OCI-LY7 (cell line): ENCODE results near the gene SMAD1. TPM values are rescaled to one million over a fixed set of nuclear protein-coding genes. Genes with fewer than 3 reads are reported as not detected.
A peak's percentile ranks its signal among the peaks of the same experiment; 100 is the strongest.

ENCODE experiments used
- BruUV-seq: library from RNA; stranded (reverse); fragments of 400-500 nt; replicated peaks from 2 replicates; lab custom pipeline; 2021; lab: Mats Ljungman, UMichigan
- CTCF ChIA-PET: fragments of 300-600 bp; sonication (Branson Sonifier 250); formaldehyde crosslinking; loops from one replicate; lab custom pipeline; 2022; ENCODE audit warnings: antibody characterized with exemption; ENCODE audit not compliant: unreplicated experiment; lab: Charles Lee
- POLR2A ChIA-PET: fragments of 300-600 bp; sonication (Branson Sonifier 250); formaldehyde crosslinking; loops from one replicate; lab custom pipeline; 2022; ENCODE audit warnings: antibody characterized with exemption; lab: Charles Lee
- DNase-seq: peaks from one replicate; pipeline ENCODE4 v3.0.0-alpha.2; 2015; ENCODE audit warnings: low spot score
- H2AFZ ChIP-seq: fragments of 200-600 bp; sonication (generic), shearing (Covaris generic); 2 replicates; pipeline ENCODE4 v1.6.1; 2014; ENCODE audit warnings: mild to moderate bottlenecking, antibody characterized with exemption, low read length, moderate library complexity
- H3K27ac ChIP-seq: fragments of 200-600 bp; sonication (generic); 2 replicates; pipeline ENCODE4 v1.5.1; 2014; ENCODE audit warnings: mixed run types, low read depth, mild to moderate bottlenecking, moderate library complexity, low read length, inconsistent platforms; ENCODE audit not compliant: poor library complexity, severe bottlenecking
- H3K36me3 ChIP-seq: fragments of 200-600 bp; sonication (generic); 2 replicates; pipeline ENCODE4 v1.6.1; 2014; ENCODE audit warnings: mild to moderate bottlenecking, antibody characterized with exemption, low read length, moderate library complexity, mixed read lengths; ENCODE audit not compliant: insufficient read depth
- H3K4me1 ChIP-seq: fragments of 200-600 bp; sonication (generic); 2 replicates; pipeline ENCODE4 v1.5.1; 2014; ENCODE audit warnings: mild to moderate bottlenecking, low read length; ENCODE audit not compliant: insufficient read depth, poor library complexity, severe bottlenecking
- H3K4me2 ChIP-seq: fragments of 200-600 bp; sonication (generic); 2 replicates; pipeline ENCODE4 v1.6.1; 2014; ENCODE audit warnings: mild to moderate bottlenecking, low read length
- H3K4me3 ChIP-seq: fragments of 200-600 bp; sonication (generic); 2 replicates; pipeline ENCODE4 v1.5.1; 2014; ENCODE audit warnings: mild to moderate bottlenecking, low read depth, low read length; ENCODE audit not compliant: poor library complexity, severe bottlenecking
- H3K79me2 ChIP-seq: fragments of 200-600 bp; sonication (generic); 2 replicates; pipeline ENCODE4 v1.6.1; 2016; ENCODE audit warnings: low read depth, mild to moderate bottlenecking, low read length, moderate library complexity, mixed read lengths; ENCODE audit not compliant: insufficient read depth
- H3K9me2 ChIP-seq: fragments of 200-600 bp; sonication (generic); 2 replicates; pipeline ENCODE4 v1.6.1; 2016; ENCODE audit warnings: mild to moderate bottlenecking, low read length, mixed read lengths; ENCODE audit not compliant: insufficient read depth
- H3K9me3 ChIP-seq: fragments of 200-600 bp; sonication (generic); 2 replicates; pipeline ENCODE4 v1.6.1; 2014; ENCODE audit warnings: mild to moderate bottlenecking, mixed run types, low read length, mixed read lengths
- H4K20me1 ChIP-seq: fragments of 200-600 bp; sonication (generic); 2 replicates; pipeline ENCODE4 v1.6.1; 2014; ENCODE audit warnings: mild to moderate bottlenecking, antibody characterized with exemption, low read length, moderate library complexity, mixed read lengths; ENCODE audit not compliant: insufficient read depth
- EZH2phosphoT487 ChIP-seq: fragments of 200-600 bp; sonication (generic); IDR thresholded peaks from 2 replicates; pipeline ENCODE4 v1.6.1; 2018; ENCODE audit warnings: low read depth, borderline replicate concordance, mild to moderate bottlenecking, mixed run types, antibody characterized with exemption, low read length, moderate library complexity, mixed read lengths
- intact Hi-C: fragments of 100-400 bp; cut with micrococcal nuclease; formaldehyde crosslinking; loops from one replicate; pipeline ENCODE4 v1.10.0; 2022; ENCODE audit not compliant: unreplicated experiment
- total RNA-seq, 2 experiments: library from RNA; depleted of rRNA in 1 of 2; stranded (reverse); fragments of >200 nt in 1 of 2; shearing (Covaris generic) in 1 of 2; gene quantifications; 2 replicates each; pipeline ENCODE4 v1.2.3, GENCODE V29; 2014 to 2022
- TF ChIP-seq, protein P1 (sequence below): fragments of 200-600 bp; sonication (generic); conservative IDR thresholded peaks from 2 replicates; pipeline ENCODE4 v1.5.1; 2014; ENCODE audit warnings: mild to moderate bottlenecking, antibody characterized with exemption, low read length, moderate library complexity, mixed read lengths

Gene SMAD1
- total RNA-seq, 2 experiments from 2014 or later: 39.9 to 60.9 TPM

DNA sequence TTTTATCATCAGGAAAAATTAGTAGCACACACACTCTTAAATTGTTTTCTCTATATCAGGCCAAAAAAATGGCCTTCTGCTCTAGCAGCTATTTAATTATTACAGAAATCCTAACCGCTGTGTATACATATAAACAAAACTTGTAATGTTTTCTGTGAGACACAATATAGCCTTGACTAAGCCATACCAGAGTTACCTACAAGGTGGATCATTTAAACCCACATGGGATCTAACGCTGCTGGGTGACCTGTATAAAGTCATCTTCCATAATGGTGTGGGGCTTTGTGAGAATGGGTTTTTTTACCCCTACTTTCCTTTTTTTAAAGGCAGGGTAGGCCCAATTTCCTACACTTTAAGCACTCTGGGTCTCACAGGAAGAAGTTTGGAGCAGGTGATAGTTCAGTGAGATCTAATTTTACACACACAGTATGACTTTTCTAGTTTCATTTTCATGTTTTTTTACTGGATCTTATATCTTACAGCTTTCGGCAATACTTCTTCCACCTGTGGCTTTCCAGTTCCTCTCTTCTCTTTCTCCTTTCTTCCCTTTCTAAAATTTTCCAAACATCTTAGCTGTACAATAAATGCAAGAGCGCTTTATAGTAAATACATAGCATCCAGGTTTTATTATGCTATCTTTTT lies 70.6 kb downstream of the SMAD1 start:
- peaks cover 36% of the 10 kb centered on the region for H3K4me1 ChIP-seq
- POLR2A ChIA-PET: interaction anchor here (0.6 to 1.5 kb wide), 9 partner anchors 9 to 143 kb away, joined by 3 to 4 read pairs (median 3); no protein-coding TSS in a partner anchor
- intact Hi-C loops: loop anchor here (2.0 kb wide), 1 partner anchor 52 kb away; no protein-coding TSS in a partner anchor
- no peaks in the 10 kb centered on the region for H3K9me3 ChIP-seq
- H3K79me2 ChIP-seq: peaks cover 18% of the 10 kb centered on the region; the same call in 1 of the 2 replicates
- CTCF ChIA-PET: no interaction called here
- H3K9me2 ChIP-seq: no peaks in the 10 kb centered on the region
- peak; percentile 58 for DNase-seq
- TF ChIP-seq, protein P1, sequence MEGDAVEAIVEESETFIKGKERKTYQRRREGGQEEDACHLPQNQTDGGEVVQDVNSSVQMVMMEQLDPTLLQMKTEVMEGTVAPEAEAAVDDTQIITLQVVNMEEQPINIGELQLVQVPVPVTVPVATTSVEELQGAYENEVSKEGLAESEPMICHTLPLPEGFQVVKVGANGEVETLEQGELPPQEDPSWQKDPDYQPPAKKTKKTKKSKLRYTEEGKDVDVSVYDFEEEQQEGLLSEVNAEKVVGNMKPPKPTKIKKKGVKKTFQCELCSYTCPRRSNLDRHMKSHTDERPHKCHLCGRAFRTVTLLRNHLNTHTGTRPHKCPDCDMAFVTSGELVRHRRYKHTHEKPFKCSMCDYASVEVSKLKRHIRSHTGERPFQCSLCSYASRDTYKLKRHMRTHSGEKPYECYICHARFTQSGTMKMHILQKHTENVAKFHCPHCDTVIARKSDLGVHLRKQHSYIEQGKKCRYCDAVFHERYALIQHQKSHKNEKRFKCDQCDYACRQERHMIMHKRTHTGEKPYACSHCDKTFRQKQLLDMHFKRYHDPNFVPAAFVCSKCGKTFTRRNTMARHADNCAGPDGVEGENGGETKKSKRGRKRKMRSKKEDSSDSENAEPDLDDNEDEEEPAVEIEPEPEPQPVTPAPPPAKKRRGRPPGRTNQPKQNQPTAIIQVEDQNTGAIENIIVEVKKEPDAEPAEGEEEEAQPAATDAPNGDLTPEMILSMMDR: no peak
- TF ChIP-seq EZH2phosphoT487: no peak
- H2AFZ ChIP-seq: no peak overlapping the region
- peak overlapping the region; percentile 71 for H3K27ac ChIP-seq
- H3K4me2 ChIP-seq: peak overlapping the region; percentile 58
- H4K20me1 ChIP-seq: no peaks in the 10 kb centered on the region
- no TSS peak for BruUV-seq
- peaks cover 91% of the 10 kb centered on the region for H3K36me3 ChIP-seq
- peak overlapping the region; percentile 45 for H3K4me3 ChIP-seq

DNA sequence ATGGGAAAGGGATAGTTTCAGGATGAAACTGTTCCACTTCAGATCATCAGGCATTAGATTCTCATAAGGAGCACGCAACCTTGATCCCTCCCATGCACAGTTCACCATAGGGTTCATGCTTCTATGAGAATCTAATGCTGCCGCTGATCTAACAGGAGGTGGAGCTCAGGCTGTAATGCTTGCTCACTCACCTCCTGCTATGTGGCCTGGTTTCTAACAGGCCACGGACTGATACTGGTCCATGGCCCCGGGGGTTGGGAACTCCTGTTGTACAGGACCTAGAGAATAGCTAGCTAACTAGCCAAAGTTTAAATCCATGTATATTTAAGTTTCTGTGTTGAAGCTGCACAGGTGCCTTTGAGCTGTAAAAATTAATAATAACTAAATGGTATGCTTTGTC lies 71.7 kb downstream of the SMAD1 start:
- Histone ChIP-seq H2AFZ (no peak overlapping the region), H3K9me3 (peaks cover 5% of the 10 kb centered on the region; the same call in 1 of the 2 replicates), H4K20me1 (no peaks in the 10 kb centered on the region), H3K9me2 (no peaks in the 10 kb centered on the region), H3K4me1 (peaks cover 44% of the 10 kb centered on the region), H3K4me2 (no peak overlapping the region), H3K79me2 (peaks cover 18% of the 10 kb centered on the region; the same call in 1 of the 2 replicates), H3K36me3 (peaks cover 91% of the 10 kb centered on the region), H3K4me3 (no peak overlapping the region), H3K27ac (peak overlapping the region; percentile 71)
- no peak for DNase-seq
- intact Hi-C loops: loop anchor here (2.0 kb wide), 1 partner anchor 53 kb away; no protein-coding TSS in a partner anchor
- TF ChIP-seq, protein P1: no peak
- no peak for TF ChIP-seq EZH2phosphoT487
- ChIA-PET POLR2A (interaction anchor here (0.6 to 1.2 kb wide), 6 partner anchors 20 to 342 kb away, joined by 3 to 11 read pairs (median 4); no protein-coding TSS in a partner anchor), CTCF (no interaction called here)
- no TSS peak for BruUV-seq

DNA sequence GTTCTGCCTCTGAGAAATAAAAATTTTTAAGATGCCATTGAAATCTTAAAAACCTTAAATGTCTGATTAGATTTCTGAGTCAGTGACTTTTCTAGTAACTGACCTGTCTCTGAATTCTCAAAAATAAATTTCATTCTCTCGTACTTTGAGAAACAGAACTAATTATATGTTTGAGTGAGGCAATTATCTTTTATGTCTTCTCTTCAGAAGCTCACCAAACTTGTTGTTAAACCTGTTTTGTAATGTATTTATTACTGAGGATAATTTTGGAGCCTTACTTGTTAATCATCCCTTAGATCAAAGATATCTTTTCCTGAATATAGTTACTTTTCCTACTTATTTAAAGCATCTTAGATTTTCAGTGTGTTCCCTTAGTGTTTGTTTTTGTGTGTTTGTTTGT lies 73.0 kb downstream of the SMAD1 start:
- no TSS peak for BruUV-seq
- no peak overlapping the region for H2AFZ ChIP-seq
- H3K27ac ChIP-seq: no peak overlapping the region
- no peak for TF ChIP-seq EZH2phosphoT487
- TF ChIP-seq, protein P1: no peak
- H3K9me3 ChIP-seq: peaks cover 17% of the 10 kb centered on the region; the same call in 1 of the 2 replicates
- no peak for DNase-seq
- H3K4me3 ChIP-seq: no peak overlapping the region
- H3K9me2 ChIP-seq: no peaks in the 10 kb centered on the region
- POLR2A ChIA-PET: interaction anchor here (0.6 to 1.5 kb wide), 6 partner anchors 36 to 322 kb away, joined by 3 to 11 read pairs (median 4); no protein-coding TSS in a partner anchor
- H4K20me1 ChIP-seq: no peaks in the 10 kb centered on the region
- intact Hi-C loops: no loop called here
- CTCF ChIA-PET: interaction anchor here (0.7 kb wide), 1 partner anchor 71 kb away, joined by 3 read pairs; no protein-coding TSS in a partner anchor
- H3K4me2 ChIP-seq: no peak overlapping the region
- H3K4me1 ChIP-seq: peaks cover 44% of the 10 kb centered on the region
- peaks cover 91% of the 10 kb centered on the region for H3K36me3 ChIP-seq
- H3K79me2 ChIP-seq: peaks cover 18% of the 10 kb centered on the region; the same call in 1 of the 2 replicates
